Liver (tissue), 9 donors: ENCODE results near the gene POLE2. TPM values are rescaled to one million over a fixed set of nuclear protein-coding genes. Genes with fewer than 3 reads are reported as not detected.

Experiments
- DNase-seq: peaks from one replicate; pipeline ENCODE4 v3.0.0-alpha.2; 2017; ENCODE audit warnings: low spot score
- H3K27ac ChIP-seq, 2 donors: one replicate each; pipeline ENCODE4 v1.7.0; 2013; ENCODE audit warnings: inconsistent platforms in 2 of 2, low read length in 2 of 2, control low read depth in 1 of 2, low read depth in 1 of 2, mild to moderate bottlenecking in 1 of 2
- H3K27me3 ChIP-seq, 4 donors: one replicate each; pipeline versions ENCODE4 v1.6.1 to v1.7.0; 2013; ENCODE audit warnings: low read length in 3 of 4, inconsistent platforms in 1 of 4, mild to moderate bottlenecking in 1 of 4, moderate library complexity in 1 of 4; ENCODE audit not compliant: control insufficient read depth in 4 of 4, insufficient read depth in 4 of 4
- H3K36me3 ChIP-seq, 4 donors: one replicate each; pipeline versions ENCODE4 v1.6.1 to v1.7.0; 2013; ENCODE audit warnings: low read length in 3 of 4, mild to moderate bottlenecking in 3 of 4, low read depth in 1 of 4, moderate library complexity in 1 of 4; ENCODE audit not compliant: control insufficient read depth in 4 of 4, insufficient read depth in 3 of 4
- H3K4me1 ChIP-seq, 4 donors: one replicate each; pipeline versions ENCODE4 v1.6.1 to v1.7.0; 2013; ENCODE audit warnings: low read length in 3 of 4, mild to moderate bottlenecking in 3 of 4, moderate library complexity in 1 of 4; ENCODE audit not compliant: control insufficient read depth in 4 of 4, insufficient read depth in 4 of 4
- H3K4me3 ChIP-seq, 3 donors: one replicate each; pipeline versions ENCODE4 v1.6.1 to v1.7.0; 2013; ENCODE audit warnings: low read length in 3 of 3, control low read depth in 1 of 3, low read depth in 1 of 3, mild to moderate bottlenecking in 1 of 3
- H3K9ac ChIP-seq, 2 donors: one replicate each; pipeline ENCODE4 v1.7.0; 2013; ENCODE audit warnings: low read length in 2 of 2, mild to moderate bottlenecking in 2 of 2, moderate library complexity in 2 of 2, control low read depth in 1 of 2, low read depth in 1 of 2
- H3K9me3 ChIP-seq, 4 donors: one replicate each; pipeline versions ENCODE4 v1.6.1 to v1.7.0; 2013; ENCODE audit warnings: low read length in 3 of 4; ENCODE audit not compliant: control insufficient read depth in 4 of 4
- CTCF ChIP-seq: fragments of 150-350 bp; IDR thresholded peaks from 2 replicates; pipeline ENCODE4 v1.5.1; 2017; ENCODE audit warnings: improper control_type of control experiment, low read depth, low read length; ENCODE audit not compliant: missing input control
- EGR1 ChIP-seq, 2 donors: IDR thresholded peaks; 2 replicates each; pipeline ENCODE4 v1.6.1; 2016 to 2018; ENCODE audit warnings: antibody characterized with exemption in 2 of 2, low read depth in 2 of 2
- FOXA1 ChIP-seq: IDR thresholded peaks from 2 replicates; pipeline ENCODE4 v1.6.1; 2016; ENCODE audit warnings: antibody characterized with exemption
- FOXA2 ChIP-seq: IDR thresholded peaks from 2 replicates; pipeline ENCODE4 v1.6.1; 2016; ENCODE audit warnings: antibody characterized with exemption
- GABPA ChIP-seq, 2 donors: IDR thresholded peaks in 1 of 2; conservative IDR thresholded peaks in 1 of 2; 2 replicates each; pipeline ENCODE4 v1.6.1; 2016; ENCODE audit warnings: antibody characterized with exemption in 2 of 2, mild to moderate bottlenecking in 1 of 2, moderate library complexity in 1 of 2
- HNF4A ChIP-seq, 2 donors: conservative IDR thresholded peaks; 2 replicates each; pipeline ENCODE4 v1.6.1; 2016; ENCODE audit warnings: antibody characterized with exemption in 2 of 2, mild to moderate bottlenecking in 2 of 2
- HNF4G ChIP-seq: IDR thresholded peaks from 2 replicates; pipeline ENCODE4 v1.6.1; 2016; ENCODE audit warnings: antibody characterized with exemption
- MAX ChIP-seq: IDR thresholded peaks from 2 replicates; pipeline ENCODE4 v1.6.1; 2016; ENCODE audit warnings: antibody characterized with exemption
- NR2F2 ChIP-seq: IDR thresholded peaks from 2 replicates; pipeline ENCODE4 v1.6.1; 2016; ENCODE audit warnings: antibody characterized with exemption
- RAD21 ChIP-seq, 2 donors: IDR thresholded peaks; 2 replicates each; pipeline ENCODE4 v1.6.1; 2016; ENCODE audit warnings: antibody characterized with exemption in 2 of 2, mild to moderate bottlenecking in 2 of 2
- REST ChIP-seq: IDR thresholded peaks from 2 replicates; pipeline ENCODE4 v1.6.1; 2016; ENCODE audit warnings: antibody characterized with exemption, mild to moderate bottlenecking
- RXRA ChIP-seq, 2 donors: IDR thresholded peaks; 2 replicates each; pipeline ENCODE4 v1.6.1; 2017 to 2018; ENCODE audit warnings: antibody characterized with exemption in 2 of 2, mild to moderate bottlenecking in 1 of 2
- SP1 ChIP-seq: IDR thresholded peaks from 2 replicates; pipeline ENCODE4 v1.6.1; 2018; ENCODE audit warnings: antibody characterized with exemption, mild to moderate bottlenecking
- YY1 ChIP-seq: IDR thresholded peaks from 2 replicates; pipeline ENCODE4 v1.6.1; 2016; ENCODE audit warnings: antibody characterized with exemption, mild to moderate bottlenecking
- WGBS: extraction: QIAGEN DNeasy Blood & Tissue Kit; methylation state at CpG from one replicate; pipeline ENCODE4 v1.1.7; 2013; 5-methylcytosine and 5-hydroxymethylcytosine counted together
- polyA plus RNA-seq, 2 donors: library from polyadenylated mRNA; stranded (reverse) in 1 of 2; unstranded in 1 of 2; fragments of 200-250 nt in 1 of 2; fragments of >200 nt in 1 of 2; fragmentation: Nextera tagmentation in 1 of 2; extraction: Ambion mirVana in 1 of 2; gene quantifications; one replicate each; pipeline versions ENCODE4 v1.2.1 to v1.2.3, GENCODE V29; 2013 to 2015
- total RNA-seq, 2 donors: library from RNA; depleted of rRNA; stranded (reverse); fragments of >200 nt; gene quantifications; one replicate each; pipeline ENCODE4 v1.2.3, GENCODE V29; 2014
- TF ChIP-seq, protein P1 (sequence below): IDR thresholded peaks from 2 replicates; pipeline ENCODE4 v1.6.1; 2016; ENCODE audit warnings: antibody characterized with exemption
- TF ChIP-seq, protein P2 (sequence below): IDR thresholded peaks from 2 replicates; pipeline ENCODE4 v1.6.1; 2016; ENCODE audit warnings: antibody characterized with exemption
- donor health status: healthy.
- donor health status: healthy.
- donor health status: healthy.
- donor health status: healthy.
- donor health status: healthy.

Gene POLE2
- total and polyA plus RNA-seq, 4 donors: 1.3 to 16.5 (median 1.7) TPM

GRCh38 chr14:49691031-49691430 is 3.0 kb upstream of the POLE2 start:
- H3K36me3 ChIP-seq: no peaks in the 10 kb centered on the region
- TF ChIP-seq, protein P1, sequence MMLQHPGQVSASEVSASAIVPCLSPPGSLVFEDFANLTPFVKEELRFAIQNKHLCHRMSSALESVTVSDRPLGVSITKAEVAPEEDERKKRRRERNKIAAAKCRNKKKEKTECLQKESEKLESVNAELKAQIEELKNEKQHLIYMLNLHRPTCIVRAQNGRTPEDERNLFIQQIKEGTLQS: no peak
- TF ChIP-seq, protein P2, sequence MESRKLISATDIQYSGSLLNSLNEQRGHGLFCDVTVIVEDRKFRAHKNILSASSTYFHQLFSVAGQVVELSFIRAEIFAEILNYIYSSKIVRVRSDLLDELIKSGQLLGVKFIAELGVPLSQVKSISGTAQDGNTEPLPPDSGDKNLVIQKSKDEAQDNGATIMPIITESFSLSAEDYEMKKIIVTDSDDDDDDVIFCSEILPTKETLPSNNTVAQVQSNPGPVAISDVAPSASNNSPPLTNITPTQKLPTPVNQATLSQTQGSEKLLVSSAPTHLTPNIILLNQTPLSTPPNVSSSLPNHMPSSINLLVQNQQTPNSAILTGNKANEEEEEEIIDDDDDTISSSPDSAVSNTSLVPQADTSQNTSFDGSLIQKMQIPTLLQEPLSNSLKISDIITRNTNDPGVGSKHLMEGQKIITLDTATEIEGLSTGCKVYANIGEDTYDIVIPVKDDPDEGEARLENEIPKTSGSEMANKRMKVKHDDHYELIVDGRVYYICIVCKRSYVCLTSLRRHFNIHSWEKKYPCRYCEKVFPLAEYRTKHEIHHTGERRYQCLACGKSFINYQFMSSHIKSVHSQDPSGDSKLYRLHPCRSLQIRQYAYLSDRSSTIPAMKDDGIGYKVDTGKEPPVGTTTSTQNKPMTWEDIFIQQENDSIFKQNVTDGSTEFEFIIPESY: no peak
- no peak for TF ChIP-seq CTCF
- no peak for TF ChIP-seq NR2F2
- TF ChIP-seq RAD21 (IDR thresholded peaks at IDR 0.05): no peak
- TF ChIP-seq GABPA (IDR thresholded peaks at IDR 0.05 in 1 of 2, conservative IDR thresholded peaks at IDR 0.05 in 1 of 2): no peak
- no peak for TF ChIP-seq REST
- no peak for TF ChIP-seq MAX
- TF ChIP-seq FOXA2: no peak
- H3K9me3 ChIP-seq: no peaks in the 10 kb centered on the region
- no peak overlapping the region for H3K27ac ChIP-seq
- H3K4me3 ChIP-seq: no peak overlapping the region
- peaks cover 0 to 22% (median 10%) of the 10 kb centered on the region in 4 donors for H3K4me1 ChIP-seq
- 75% methylated on average over 4 of the region's 4 CpGs for WGBS
- no peak overlapping the region for H3K9ac ChIP-seq
- H3K27me3 ChIP-seq: no peaks in the 10 kb centered on the region
- DNase-seq: no peak

GRCh38 chr14:49688701-49689030 is 652 bp upstream of the POLE2 start:
- 91% methylated on average over 8 of the region's 8 CpGs for WGBS
- H3K9ac ChIP-seq: no peak overlapping the region
- peak overlapping the region in 1 of 2 donors; percentile 52 for H3K27ac ChIP-seq
- H3K4me3 ChIP-seq: no peak overlapping the region
- no peak for DNase-seq
- no peaks in the 10 kb centered on the region for H3K9me3 ChIP-seq
- TF ChIP-seq GABPA (IDR thresholded peaks at IDR 0.05 in 1 of 2, conservative IDR thresholded peaks at IDR 0.05 in 1 of 2) (no peak), FOXA2 (no peak), HNF4A (conservative IDR thresholded peaks at IDR 0.05) (no peak), CTCF (no peak), RAD21 (IDR thresholded peaks at IDR 0.05) (no peak), MAX (no peak), FOXA1 (no peak), RXRA (IDR thresholded peaks at IDR 0.05) (no peak), HNF4G (no peak), SP1 (no peak), EGR1 (IDR thresholded peaks at IDR 0.05; ENCODE audit: low read depth in 2 of 2) (no peak), YY1 (no peak)
- TF ChIP-seq, protein P1: no peak
- H3K4me1 ChIP-seq: peaks cover 0 to 17% (median 9%) of the 10 kb centered on the region in 4 donors
- H3K36me3 ChIP-seq: peaks cover 0 to 2% (median 0%) of the 10 kb centered on the region in 4 donors
- H3K27me3 ChIP-seq: no peaks in the 10 kb centered on the region
